Lung (tissue), 12 donors: Measurements from ENCODE around the gene ATP6V0A4. TPM values are rescaled to one million over a fixed set of nuclear protein-coding genes. Genes with fewer than 3 reads are reported as not detected.

Experiments
- ATAC-seq: fragments of 200-7000 bp; cut with Tn5 transposase; one replicate; pipeline ENCODE4 v1.9.1; 2020; ENCODE audit warnings: moderate number of reproducible peaks; ENCODE audit not compliant: insufficient read depth, low FRiP score
- DNase-seq, 3 donors: peaks; one replicate each; pipeline ENCODE4 v3.0.0-alpha.2; 2013 to 2017
- H3K27ac ChIP-seq, 2 donors: one replicate each; pipeline ENCODE4 v1.5.1; 2013; ENCODE audit warnings: mild to moderate bottlenecking in 2 of 2, moderate library complexity in 2 of 2, control low read depth in 1 of 2, inconsistent platforms in 1 of 2, low read depth in 1 of 2, low read length in 1 of 2
- H3K27me3 ChIP-seq, 3 donors: one replicate each; pipeline ENCODE4 v1.5.1; 2013; ENCODE audit warnings: low read length in 2 of 3; ENCODE audit not compliant: control insufficient read depth in 3 of 3, insufficient read depth in 3 of 3
- H3K36me3 ChIP-seq, 4 donors: one replicate each; pipeline ENCODE4 v1.5.1; 2013; ENCODE audit warnings: low read length in 4 of 4, mild to moderate bottlenecking in 1 of 4, moderate library complexity in 1 of 4; ENCODE audit not compliant: control insufficient read depth in 4 of 4, insufficient read depth in 4 of 4
- H3K4me1 ChIP-seq, 5 donors: one replicate each; pipeline ENCODE4 v1.5.1; 2013; ENCODE audit warnings: low read length in 5 of 5, mild to moderate bottlenecking in 2 of 5, moderate library complexity in 1 of 5; ENCODE audit not compliant: control insufficient read depth in 5 of 5, insufficient read depth in 5 of 5
- H3K4me3 ChIP-seq: one replicate; pipeline ENCODE4 v1.5.1; 2013; ENCODE audit warnings: mild to moderate bottlenecking, control low read depth, moderate library complexity
- H3K9ac ChIP-seq, 2 donors: one replicate each; pipeline ENCODE4 v1.5.1; 2013; ENCODE audit warnings: low read length in 2 of 2, control low read depth in 1 of 2; ENCODE audit not compliant: insufficient read depth in 1 of 2
- H3K9me3 ChIP-seq, 4 donors: one replicate each; pipeline ENCODE4 v1.5.1; 2013; ENCODE audit warnings: low read length in 3 of 4, mild to moderate bottlenecking in 1 of 4, moderate library complexity in 1 of 4; ENCODE audit not compliant: control insufficient read depth in 4 of 4, insufficient read depth in 3 of 4
- WGBS, 2 donors: extraction: QIAGEN DNeasy Blood & Tissue Kit; methylation state at CpG; one replicate each; pipeline ENCODE4 v1.1.7; 2013; 5-methylcytosine and 5-hydroxymethylcytosine counted together
- polyA plus RNA-seq, 2 donors: library from polyadenylated mRNA; stranded (reverse); fragments of 200-250 nt; gene quantifications; one replicate each; pipeline ENCODE4 v1.2.1, GENCODE V29; 2013
- total RNA-seq, 2 donors: library from RNA; depleted of rRNA in 1 of 2; stranded (reverse); fragments of >200 nt in 1 of 2; gene quantifications; one replicate each; pipeline ENCODE4 v1.2.1, GENCODE V29; 2014 to 2021
- TF ChIP-seq, protein P1 (sequence below): IDR thresholded peaks from 2 replicates; pipeline ENCODE4 v1.5.1; 2012; ENCODE audit warnings: mild to moderate bottlenecking; ENCODE audit errors: control extremely low read depth, extremely low read depth
- donor health status: control.
- donor health status: control.
- donor health status: Bipolar disorder and iron deficiency.
- donor health status: healthy.
- donor health status: DM: yes; HTN: yes; CAD: no.

ATP6V0A4 gene
- total and polyA plus RNA-seq, 4 donors, result 0.22 to 1.6 (median 1.2) TPM

DNA sequence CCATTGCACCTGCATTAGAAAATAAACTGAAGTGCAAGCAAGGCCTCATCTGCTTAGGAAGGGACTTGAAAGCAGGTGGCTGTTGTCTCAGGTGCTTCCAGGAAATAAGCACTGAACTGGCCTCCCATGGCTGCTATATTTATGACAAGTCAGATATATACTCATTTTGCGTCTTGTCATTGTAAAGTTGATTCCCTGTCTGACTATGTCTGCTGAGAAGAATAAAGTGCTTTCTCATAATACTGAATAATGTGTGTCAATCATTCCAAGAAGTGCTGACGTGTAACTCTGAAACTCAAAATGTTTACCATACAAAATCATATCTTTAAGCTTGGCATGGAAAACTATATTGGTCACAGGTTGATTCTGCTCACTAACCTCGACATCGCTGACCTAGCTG is 51.9 kb downstream of the ATP6V0A4 start:
- no peaks in the 10 kb centered on the region for H3K9me3 ChIP-seq
- no peak for DNase-seq
- H3K4me3 ChIP-seq, result no peak overlapping the region
- no peaks in the 10 kb centered on the region for H3K36me3 ChIP-seq
- 84 to 91% methylated on average over 4 of the region's 4 CpGs for WGBS, 2 donors
- TF ChIP-seq, protein P1, sequence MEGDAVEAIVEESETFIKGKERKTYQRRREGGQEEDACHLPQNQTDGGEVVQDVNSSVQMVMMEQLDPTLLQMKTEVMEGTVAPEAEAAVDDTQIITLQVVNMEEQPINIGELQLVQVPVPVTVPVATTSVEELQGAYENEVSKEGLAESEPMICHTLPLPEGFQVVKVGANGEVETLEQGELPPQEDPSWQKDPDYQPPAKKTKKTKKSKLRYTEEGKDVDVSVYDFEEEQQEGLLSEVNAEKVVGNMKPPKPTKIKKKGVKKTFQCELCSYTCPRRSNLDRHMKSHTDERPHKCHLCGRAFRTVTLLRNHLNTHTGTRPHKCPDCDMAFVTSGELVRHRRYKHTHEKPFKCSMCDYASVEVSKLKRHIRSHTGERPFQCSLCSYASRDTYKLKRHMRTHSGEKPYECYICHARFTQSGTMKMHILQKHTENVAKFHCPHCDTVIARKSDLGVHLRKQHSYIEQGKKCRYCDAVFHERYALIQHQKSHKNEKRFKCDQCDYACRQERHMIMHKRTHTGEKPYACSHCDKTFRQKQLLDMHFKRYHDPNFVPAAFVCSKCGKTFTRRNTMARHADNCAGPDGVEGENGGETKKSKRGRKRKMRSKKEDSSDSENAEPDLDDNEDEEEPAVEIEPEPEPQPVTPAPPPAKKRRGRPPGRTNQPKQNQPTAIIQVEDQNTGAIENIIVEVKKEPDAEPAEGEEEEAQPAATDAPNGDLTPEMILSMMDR, result no peak
- H3K9ac ChIP-seq, result no peak overlapping the region
- H3K27ac ChIP-seq, result no peak overlapping the region
- no peaks in the 10 kb centered on the region for H3K27me3 ChIP-seq
- no peak for ATAC-seq
- peaks cover 0 to 4% (median 0%) of the 10 kb centered on the region in 5 donors for H3K4me1 ChIP-seq

GRCh38 chr7:138745189-138745588 is 52.8 kb downstream of the ATP6V0A4 start:
- Histone ChIP-seq H3K27me3 (no peaks in the 10 kb centered on the region), H3K9me3 (no peaks in the 10 kb centered on the region), H3K36me3 (no peaks in the 10 kb centered on the region), H3K9ac (no peak overlapping the region), H3K4me1 (peaks cover 0 to 4% (median 0%) of the 10 kb centered on the region in 5 donors), H3K4me3 (no peak overlapping the region), H3K27ac (no peak overlapping the region)
- DNase-seq (no peak), ATAC-seq (no peak)
- TF ChIP-seq, protein P1, result no peak
- 90 to 91% methylated on average over 7 of the region's 7 CpGs for WGBS, 2 donors

DNA sequence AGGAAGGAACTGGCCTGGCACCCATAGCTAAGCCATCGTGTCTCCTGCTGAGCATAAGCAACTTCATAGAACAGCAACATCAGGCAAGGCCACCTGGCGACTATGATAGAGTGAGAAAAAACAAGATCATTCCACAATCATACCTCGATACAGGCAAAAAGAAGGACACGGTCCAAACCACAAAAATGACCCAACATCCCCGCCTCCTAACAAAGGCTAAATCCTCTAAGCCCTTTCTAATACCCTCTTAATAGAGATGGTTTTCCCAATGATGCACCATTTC is 56.6 kb downstream of the ATP6V0A4 start:
- ATAC-seq, result no peak
- H3K4me1 ChIP-seq, result peaks cover 0 to 3% (median 0%) of the 10 kb centered on the region in 5 donors

GRCh38 chr7:138739859-138740258 is 58.1 kb downstream of the ATP6V0A4 start:
- Histone ChIP-seq H3K27ac (no peak overlapping the region), H3K9ac (no peak overlapping the region), H3K36me3 (no peaks in the 10 kb centered on the region), H3K4me1 (peaks cover 0 to 3% (median 0%) of the 10 kb centered on the region in 5 donors), H3K4me3 (no peak overlapping the region), H3K9me3 (no peaks in the 10 kb centered on the region), H3K27me3 (no peaks in the 10 kb centered on the region)
- DNase-seq (no peak), ATAC-seq (no peak)
- 96% methylated on average over 1 of the region's 1 CpG for WGBS, 2 donors
- TF ChIP-seq, protein P1, result no peak

More for the DNA sequence above, 56.6 kb downstream of the ATP6V0A4 start:
- Histone ChIP-seq H3K9me3 (no peaks in the 10 kb centered on the region), H3K27ac (no peak overlapping the region), H3K4me3 (no peak overlapping the region), H3K9ac (no peak overlapping the region), H3K27me3 (no peaks in the 10 kb centered on the region), H3K36me3 (no peaks in the 10 kb centered on the region)
- TF ChIP-seq, protein P1, result no peak
- 70 to 81% methylated on average over 5 of the region's 5 CpGs for WGBS, 2 donors
- no peak for DNase-seq
